ENCODE data around the gene GSC2.
"Not testable (repeated sequence)": the region's sequence is repeated elsewhere in the genome, so short reads cannot be mapped to it uniquely, and the experiment has no call there.

Gene GSC2

DNA sequence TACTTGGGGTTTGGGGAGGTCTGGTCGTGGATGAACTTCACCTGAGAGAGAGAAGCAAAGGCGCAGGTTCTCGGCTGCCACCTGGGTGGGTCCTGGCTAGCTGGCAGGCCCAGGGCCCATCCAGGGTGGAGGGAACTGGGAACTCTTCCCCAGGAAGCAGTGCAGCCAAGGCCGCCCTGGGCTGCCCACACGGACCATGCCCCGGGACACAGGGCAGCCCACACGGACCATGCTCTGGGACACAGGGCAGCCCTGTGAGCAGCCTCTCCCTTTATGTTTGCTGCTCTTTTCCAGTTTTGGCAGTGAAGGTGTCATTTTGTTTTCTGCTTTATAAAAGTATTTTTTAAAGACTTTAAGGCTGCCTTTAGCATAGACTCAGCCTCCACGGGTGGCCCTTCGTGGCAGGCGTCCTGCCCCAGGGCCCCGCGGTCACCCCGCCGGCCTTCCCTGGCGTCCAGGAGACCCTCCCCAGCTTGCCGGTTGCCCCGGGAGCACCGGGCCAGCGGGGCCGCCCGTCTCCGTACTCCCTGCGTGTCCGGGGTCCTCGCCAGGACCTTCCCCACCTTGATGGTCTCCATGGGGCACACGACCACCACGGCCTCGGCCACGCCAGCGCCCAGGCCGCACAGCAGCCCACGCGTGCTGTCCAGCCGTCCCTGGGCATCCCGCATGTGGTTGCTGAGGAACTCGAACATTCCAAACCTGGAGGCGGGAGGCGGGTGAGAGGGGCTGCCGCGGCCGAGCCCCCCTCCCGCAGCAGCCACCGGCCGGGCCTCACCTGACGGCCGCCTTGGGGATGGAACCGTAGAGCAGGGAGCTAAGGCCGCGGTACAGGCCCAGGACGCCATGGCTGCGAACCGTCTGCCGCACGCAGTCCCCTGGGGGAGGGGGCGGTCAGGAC is 27.3 kb upstream of the GSC2 start:
- peak; percentile 56 for DNase-seq

DNA sequence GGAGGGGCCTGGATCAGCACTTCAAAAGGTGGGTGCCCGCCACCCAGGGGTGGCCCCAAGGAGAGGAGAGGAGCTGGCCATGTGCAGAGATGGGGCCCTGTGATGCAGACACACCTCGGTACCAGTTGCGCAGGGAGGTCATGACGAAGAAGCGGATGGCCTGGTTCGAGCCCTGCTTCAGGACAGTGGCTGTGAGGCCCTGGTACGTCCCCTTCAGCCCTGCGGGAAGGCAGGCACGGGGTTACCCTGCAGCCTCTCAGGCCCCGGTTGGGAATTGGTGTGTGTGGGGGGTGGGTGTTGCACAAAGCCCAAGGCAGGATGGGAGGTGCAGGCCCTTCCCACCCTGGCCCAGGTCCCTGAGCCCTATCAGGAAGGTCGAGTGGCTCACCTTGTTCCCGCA is 26.6 kb upstream of the GSC2 start:
- DNase-seq, result no peak

DNA sequence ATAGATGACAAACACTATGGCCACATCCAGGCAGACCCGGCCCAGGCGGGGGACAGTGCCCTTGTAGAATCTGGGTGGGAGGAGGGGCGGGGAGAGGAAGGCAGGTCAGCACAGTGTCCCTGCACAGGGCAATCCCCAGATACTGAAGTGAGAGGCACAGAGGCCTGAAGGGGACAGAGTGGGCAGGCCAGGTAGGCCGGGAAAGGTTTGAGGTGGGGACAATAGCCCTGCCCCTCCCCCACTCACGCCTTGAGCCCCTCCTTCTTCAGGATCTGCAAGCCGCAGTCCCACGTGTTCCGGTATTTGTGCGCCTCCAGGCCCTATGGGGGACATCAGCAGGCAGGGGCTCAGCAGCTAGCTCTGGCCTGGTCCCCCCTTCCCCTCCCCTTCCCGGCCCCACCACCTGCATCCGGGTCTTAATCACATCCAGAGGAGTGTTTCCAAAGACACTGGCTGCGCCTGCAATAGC is 26.1 kb upstream of the GSC2 start:
- peak; percentile 45 for DNase-seq

DNA sequence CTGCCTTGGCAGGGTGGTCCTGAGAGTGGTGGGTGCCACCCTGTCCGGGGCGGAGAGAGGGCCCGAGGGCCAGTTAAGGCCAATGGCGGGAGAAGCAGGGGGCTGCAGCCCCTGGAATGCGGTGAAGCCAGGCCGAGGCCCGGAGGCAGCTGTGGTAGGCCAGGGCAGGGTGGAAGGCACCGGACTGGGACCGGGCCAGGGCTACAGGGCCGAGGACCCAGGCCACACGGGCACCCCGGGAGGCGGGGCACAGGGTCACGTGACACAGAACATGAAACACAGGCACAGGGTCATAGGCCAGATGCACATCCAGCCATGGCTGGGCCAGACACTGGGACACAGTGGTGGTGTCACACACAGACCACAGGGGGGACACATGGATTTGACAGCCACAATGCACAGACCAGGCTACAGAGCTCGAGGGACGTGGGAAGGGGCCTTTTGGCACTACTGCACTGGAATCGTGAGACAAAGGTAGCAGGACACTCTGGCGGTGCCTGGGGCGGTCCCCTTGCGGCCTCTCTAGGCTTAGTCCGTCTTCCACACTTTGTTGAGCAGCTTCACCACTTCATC is 25.6 kb upstream of the GSC2 start:
- no peak for DNase-seq

DNA sequence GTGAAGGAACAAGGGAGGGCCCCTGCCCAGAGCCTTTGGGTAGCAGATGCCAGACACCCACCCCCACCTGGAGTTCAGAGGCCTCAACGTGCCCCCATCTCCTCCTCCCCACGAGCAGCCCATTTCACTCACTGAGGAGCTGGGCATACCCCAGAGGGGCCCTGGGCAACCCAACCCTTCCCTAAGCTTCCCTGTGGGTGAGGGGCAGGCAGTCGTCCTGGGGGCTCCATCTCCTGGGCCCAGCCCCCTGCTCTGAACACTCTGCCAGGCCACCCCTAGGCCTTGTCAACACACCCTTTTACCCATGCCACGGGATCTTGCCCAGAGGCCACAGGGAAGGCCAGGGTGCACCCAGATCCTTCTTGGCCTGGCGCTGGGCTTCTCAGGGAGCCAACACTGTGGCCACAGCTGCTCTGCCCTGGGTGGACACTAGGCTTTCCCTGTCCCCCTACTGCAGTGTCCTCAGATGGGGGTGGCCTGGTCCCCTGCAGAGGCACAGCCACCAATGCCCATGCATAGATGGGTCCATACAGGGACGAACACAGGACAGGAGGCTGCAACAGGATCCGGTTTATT is 25.0 kb upstream of the GSC2 start:
- DNase-seq, result no peak

DNA sequence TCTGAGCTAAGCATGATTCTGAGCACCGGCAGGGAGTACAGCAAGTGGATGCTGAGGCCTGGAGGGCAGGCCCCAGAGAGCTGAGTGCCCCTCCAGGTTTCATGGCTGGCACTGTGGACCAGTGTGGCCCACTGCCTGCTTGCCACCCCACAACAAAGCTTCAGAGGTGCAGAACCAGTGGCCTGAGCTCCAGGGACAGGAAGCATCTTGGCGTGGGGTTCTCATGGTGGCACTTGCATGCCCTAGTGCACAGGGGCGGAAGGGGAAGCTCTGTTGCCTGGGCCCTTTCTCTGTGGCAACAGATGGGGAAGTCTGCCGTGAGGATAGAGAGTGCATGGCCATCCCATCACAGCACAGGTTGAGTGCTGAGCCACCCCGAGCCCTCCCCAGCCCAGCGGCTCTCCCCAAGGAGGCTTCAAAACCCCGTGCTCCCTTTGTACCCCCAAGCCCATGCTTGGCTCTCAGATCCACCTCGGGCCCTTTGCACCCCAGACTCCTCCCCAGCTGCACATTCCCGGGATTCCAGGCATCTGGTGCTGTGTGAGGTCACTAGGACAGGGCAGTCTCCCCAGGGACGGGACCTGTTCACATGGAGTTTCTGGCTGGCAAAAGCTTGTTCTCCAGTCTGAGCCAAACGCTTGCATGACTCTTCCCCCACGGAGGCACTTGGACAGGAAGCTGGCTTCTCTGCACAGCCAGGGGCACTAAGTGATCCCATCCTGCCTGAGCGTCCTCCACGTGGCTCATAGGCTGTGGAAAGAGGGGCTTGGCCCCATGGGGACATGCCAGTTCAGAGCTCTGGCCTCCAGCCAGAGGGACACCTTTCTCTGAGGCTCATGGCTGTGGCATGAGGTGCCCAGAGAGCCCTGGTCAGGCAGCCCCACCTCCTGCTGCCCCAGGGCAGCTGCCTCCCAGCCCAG is 24.3 kb upstream of the GSC2 start:
- no peak for DNase-seq

DNA sequence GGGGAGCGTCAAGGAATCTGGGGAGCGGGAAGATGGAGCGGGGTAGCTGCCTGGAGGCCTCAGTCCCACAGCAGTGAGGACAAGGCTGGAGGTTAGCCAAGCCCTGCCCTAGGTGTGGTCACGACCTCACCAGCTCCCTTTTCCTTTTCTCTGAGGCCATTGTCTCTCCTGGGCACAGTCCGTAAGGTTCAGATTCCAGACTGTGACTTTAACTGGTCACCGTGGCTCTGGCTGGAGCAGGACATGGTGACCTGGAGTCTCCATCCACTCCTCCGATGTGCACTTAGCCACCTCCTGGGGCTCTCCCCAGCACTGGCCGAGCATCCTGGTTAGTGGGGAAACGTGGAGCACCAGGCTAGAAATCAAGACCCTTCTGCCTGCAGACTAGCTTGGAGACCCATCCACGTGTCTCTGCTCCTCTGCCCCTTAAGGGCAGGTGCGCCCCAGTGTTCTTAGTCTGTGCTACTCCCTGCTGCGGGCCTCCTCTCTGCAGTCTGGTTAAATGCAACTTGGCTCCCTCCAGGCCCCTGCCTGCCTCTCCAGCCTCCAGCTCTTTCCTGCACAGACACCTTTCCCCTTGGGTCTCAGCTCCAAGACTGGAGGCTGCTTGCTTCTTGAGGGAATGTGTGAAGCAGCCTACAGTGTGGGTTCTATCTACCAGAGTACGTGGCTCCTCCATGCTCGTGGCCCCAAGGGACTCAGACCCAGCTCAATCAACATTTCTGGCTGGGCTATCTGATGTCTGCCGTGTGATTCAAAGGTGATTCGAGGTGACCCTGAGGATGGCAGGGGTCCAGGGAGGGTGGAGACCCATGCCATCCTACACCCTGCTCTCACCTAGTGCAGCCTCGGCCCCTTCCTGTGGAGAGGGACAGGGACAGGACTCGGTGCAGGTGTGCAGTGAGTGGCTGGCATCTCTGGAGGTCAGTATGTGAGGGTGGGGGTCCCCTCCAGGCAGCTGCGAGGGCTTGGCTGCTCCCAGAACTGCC is 23.2 kb upstream of the GSC2 start:
- DNase-seq, result no peak

DNA sequence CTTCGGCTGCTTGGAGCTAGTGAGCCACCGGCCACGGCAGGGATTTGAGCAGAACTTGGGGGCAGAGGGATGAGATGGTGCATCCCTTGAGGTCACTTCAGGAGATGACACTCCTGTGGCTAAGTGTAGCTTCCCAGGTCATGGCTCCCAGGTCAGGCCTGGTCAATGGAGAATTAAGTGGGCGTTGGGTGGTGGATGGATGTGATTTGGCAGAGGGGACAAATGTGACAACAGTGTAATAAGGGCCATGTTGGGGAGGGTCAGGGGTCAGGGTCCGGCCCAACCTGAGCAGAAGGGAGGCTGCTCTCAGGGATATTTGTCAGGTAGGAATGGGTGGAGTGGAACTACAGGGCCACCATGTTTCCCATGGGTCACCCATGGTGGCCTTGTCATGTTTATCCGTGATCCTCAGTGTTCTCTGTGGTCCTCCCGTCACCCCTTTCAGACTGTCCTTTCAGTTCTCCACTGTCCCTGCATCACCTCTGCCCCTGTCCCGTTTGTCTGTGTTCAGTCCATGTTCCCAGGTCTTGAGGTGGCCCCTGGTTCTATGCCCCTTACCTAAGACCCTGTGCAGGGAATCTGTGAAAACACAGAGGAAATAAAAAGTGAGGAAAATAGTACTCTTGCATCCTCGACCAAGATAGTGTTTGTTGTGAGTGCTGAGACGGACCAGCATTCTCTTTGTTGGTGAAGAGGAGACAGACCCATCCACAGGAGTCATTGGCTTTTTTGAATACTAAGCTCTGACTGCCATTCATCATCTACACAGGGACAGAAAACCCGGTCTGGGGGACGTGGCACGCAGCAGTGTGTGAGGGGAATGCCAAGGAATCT is 22.3 kb upstream of the GSC2 start:
- DNase-seq, result no peak

DNA sequence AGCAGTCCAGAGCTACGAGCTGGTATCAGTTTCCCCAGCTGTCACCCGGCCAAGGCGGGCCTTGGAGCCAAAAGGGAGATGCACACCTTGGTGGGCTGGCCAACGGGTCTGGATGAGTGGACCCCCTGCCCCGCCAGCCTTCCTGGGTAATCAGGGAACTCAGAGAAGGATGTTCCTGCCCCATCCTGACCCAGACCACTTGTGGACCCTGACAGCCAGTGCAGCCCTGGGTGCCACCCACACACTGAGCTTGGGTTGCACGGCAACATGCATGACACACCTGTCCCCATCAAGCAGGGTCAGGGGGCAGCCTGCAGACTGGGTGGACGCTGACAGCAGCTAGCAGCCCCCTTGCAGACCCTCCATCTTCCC is 19.8 kb upstream of the GSC2 start:
- no peak for DNase-seq

DNA sequence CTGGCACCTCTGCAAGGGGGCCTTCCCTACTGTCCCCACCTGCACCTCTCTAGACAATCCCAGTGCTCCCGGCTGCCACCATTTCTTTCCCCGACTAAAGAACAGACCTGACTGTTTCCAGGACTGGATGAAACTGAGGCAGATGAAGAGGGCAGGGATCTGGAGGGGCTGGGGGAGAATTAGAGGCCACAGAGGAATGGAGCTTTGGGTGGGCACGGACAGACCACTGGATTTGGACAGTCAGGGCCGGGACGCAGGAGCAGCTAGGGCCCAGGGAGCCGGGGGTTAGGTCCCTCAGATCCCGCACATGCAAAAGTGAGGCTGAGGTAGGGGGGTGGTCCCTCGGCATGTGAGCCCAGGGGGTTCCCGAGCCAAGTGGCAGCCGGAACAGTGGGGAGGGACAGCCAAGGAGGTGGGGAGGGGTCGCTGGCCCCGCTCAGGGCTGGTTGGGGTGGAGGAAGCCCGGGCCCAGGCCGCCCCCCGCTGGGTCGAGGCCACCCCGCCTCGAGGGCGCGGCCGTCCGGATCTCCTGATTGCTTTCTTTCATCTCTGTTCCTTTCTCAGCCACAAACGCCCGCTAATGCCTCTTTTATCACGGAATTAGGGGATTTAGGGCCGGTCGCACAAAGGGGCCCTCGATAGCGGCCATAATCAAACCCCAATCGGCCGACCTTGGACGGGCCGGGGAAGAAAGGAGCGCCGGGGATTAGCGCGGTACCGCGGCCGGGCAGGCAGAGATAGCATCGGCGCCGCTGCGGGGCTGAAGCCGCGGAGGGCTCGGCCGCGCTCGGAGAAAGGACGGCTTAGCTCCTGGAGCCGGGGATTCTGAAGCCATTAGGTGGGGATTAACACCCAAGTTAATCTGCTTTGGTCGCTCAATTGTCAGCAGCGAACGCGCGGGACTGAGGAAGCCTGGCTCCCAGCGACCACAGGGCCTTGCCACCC is 19.2 kb upstream of the GSC2 start:
- DNase-seq, result peak; percentile 95

DNA sequence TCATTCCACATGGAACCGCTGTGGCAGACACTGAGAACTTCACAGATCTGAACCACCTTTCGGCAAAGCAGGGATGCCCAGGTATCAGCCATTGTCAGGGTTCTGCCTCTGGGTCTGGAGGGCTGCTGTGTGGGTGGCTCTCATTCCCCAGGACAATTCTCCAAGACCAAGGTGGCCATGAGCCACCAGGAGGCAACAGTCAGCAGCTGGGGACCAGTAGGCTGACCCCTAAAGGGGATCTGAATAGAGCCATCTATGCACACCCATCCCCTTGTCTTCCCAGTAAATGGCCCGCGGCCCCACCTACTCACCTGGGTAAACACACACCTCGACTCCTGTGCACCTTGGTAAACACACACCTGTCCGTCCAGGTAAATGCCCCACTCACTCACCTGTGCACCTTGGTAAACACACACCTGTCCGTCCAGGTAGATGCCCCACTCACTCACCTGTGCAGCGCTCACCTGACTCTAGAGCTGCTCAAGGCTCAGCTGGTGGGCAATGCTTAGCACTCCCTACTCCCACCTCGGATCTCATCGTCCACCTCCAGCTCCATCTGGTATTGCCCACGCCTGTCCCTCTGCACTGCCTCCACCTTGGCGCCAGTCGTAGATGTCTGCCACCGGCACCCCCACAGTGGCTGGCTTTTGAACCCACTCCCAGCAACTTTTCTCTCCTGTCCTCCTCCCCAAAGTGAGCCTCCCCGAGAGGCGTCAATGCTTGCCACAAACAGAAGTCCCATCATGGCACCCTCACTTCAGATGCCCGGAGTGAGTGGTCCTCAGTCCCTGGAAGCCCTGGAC is 18.2 kb upstream of the GSC2 start:
- no peak for DNase-seq

DNA sequence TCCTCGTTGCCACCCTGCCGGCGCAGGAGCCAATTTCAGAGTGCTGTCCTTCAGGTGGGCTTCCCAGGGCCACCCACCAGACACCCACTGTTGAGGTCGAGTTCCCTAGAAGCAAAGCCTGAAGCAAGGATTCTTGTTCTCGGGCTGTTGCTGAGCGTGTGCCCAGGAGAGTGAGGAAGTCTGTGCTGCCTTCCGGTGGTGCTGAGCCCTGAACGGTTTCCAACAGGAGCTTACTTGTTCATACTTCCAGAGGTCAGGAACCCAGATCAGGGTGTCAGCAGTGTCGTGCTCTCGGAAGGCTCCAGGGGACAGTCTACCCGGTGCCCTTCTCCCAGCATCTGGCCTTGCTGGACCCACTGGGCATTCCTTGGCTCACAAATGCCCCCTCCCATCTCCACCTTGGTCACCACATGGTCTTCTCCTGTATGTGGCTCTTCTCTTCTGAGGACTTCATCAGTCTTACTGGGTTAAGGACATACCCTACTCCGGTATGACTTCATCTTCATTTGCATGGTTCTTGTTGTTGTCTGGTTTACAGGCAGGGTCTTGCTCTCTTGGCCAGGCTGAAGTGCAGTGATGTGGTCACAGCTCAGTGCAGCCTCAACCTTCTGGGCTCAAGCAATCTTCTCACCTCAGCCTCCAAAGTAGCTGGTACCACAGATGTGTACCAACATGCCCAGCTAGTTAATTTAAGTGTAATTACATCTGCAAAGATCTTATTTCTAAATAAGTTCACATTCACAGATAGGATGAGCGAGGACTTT is 17.2 kb upstream of the GSC2 start:
- DNase-seq, result no peak

DNA sequence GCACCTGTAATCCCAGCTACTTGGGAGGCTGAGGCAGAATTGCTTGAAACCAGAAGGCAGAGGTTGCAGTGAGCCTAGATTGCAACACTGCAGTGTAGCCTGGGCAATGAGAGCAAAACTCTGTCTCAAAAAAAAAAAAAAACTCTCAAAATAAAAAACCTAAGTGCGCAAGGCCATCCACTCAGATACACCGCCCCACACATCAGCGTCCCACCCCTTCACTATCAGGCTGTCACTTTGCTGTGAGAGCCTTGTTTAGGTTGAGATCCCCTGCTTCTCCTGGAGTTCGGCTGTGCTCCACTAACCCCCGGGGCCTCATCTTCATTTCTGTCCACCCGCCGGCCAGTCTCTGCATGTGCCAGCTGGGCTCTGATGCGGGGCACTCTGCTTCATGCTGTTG is 16.3 kb upstream of the GSC2 start:
- no peak for DNase-seq

DNA sequence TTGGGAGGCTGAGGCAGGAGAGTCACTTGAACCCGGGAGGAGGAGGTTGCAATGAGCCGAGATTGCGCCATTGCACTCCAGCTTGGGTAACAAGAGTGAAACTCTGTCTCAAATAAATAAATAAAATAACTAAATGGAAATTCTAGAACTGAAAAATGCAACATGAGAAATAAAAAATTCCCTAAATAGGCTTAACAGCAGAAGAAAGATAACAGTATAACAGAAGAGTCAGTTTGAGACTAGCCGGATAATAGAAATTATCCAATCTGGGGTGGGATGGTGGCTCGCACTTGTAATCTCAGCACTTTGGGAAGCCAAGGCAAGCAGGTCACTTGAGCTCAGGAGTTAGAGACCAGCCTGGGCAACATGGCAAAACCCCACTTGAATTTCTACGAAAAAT is 14.3 kb upstream of the GSC2 start:
- no peak for DNase-seq

DNA sequence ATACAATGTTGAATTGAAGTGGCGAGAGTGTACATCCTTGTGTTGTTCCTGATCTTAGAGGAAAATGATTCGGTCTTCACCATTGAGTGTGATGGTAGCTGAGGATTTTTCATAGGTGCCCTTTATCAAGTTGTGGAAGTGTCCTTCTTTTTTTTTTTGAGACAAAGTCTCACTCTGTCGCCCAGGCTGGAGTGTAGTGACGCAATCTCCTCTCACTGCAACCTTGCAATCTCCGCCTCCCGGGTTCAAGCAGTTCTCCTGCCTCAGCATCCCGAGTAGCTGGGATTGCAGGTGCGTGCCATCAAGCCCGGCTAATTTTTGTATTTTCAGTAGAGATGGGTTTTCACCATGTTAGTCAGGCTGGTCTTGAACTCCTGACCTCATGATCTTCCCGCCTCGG is 8.6 kb upstream of the GSC2 start:
- DNase-seq, result not testable (repeated sequence)

DNA sequence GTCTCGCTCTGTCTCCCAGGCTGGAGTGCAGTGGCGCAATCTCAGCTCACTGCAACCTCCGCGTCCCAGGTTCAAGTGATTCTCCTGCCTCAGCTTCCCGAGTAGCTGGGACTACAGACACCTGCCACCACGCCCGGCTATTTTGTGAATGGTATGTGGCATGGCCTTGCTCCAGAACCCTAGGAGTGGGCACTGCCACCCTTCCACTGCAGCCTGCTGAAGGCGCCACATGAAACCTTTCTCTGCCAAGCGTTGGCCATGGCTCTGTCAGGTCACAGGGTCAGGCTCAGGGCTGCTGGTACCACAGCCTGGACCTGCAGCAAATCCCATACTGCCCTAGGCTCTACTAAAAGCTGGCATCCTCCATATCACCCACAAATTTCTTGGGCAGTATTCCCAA is 6.0 kb upstream of the GSC2 start:
- DNase-seq, result not testable (repeated sequence)

DNA sequence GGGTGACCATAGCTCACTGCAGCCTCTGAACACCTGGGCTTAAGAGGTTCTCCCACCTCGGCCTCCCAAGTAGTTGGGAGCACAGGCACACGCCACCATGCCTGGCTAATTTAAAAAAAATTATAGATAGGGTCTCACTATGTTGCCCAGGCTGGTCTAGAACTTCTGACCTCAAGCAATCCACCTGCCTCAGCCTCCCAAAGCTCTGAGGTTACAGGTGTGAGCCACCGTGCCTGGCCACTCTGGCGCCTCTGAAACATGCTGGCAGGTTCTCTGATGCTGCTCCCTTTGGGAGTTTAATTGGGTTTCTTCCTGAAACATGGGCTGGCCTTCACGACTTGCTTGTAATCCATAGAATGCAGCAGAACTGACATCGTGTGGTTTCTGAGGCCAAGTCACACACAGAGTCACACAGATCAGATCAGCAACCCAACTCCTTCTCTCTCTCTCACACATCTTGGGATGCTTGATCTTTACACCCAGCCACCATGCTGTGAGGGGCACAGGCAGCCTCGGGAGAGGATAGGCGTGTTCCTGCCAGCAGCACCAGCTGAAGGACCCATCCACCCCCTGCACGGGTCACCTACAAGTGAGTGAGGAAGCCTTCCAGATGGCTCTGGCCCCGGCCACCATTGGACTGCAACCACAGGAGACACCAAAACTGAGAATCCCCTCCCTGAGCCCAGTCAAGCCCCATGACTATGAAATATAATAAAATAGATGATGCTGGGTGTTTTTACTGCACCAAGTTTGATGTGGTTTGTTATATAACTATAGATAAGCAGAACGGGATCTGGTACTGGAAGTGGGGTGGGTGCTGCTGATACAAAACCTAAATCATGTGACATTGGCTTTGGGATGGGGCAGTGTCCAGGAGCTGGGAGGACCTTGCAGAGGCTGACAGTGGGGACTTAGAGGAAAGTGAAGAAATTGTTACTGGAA is 3.1 kb upstream of the GSC2 start:
- no peak for DNase-seq
